PC-3 (cell line): Measurements from ENCODE around the gene CDC16.

Source experiments
- EZH2 ChIP-seq: fragments of 300-600 bp; sonication (generic); IDR thresholded peaks from one replicate; pipeline ENCODE4 v1.6.1; 2017; ENCODE audit warnings: antibody characterized with exemption, mild to moderate bottlenecking, low read length; ENCODE audit not compliant: unreplicated experiment
- EZH2phosphoT487 ChIP-seq: fragments of 300-600 bp; sonication (generic); IDR thresholded peaks from 2 replicates; pipeline ENCODE4 v1.6.1; 2018; ENCODE audit warnings: mild to moderate bottlenecking, antibody characterized with exemption, low read length, borderline replicate concordance

DNA sequence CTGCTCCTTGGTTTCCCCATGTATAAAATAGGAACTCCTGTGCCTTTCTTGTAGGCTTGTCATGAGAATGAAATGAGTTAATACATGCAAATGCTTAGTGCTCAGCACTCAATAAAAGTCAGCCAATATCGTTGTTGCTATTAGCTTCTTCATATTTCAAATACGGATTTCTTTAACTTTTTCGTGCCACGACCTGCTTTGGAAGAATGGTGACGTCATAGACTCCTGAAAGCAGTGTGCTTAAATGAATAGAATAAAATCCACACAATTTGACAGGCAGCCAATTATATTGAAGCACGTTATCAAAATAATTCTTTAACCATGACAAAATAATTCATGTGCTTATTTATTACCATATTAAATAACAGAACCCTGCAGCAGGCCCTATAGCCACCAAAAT, 26.6 kb upstream of the CDC16 start:
- no peak for TF ChIP-seq EZH2phosphoT487
- TF ChIP-seq EZH2: no peak
